HepG2 (cell line): ENCODE data around the gene MTIF3. TPM values are rescaled to one million over a fixed set of nuclear protein-coding genes. Genes with fewer than 3 reads are reported as not detected.

ENCODE experiments used
- AKNA ChIP-seq: sonication (generic); formaldehyde crosslinking; IDR thresholded peaks from 2 replicates; pipeline ENCODE4 v1.4.0; 2020; ENCODE audit warnings: missing genetic modification reagents, borderline replicate concordance
- ARHGAP35 ChIP-seq: sonication (generic); formaldehyde crosslinking; IDR thresholded peaks from 2 replicates; pipeline ENCODE4 v1.9.0; 2022; ENCODE audit warnings: mild to moderate bottlenecking, inconsistent platforms, moderate library complexity, missing genetic modification reagents, borderline replicate concordance
- CEBPB ChIP-seq: IDR thresholded peaks from 2 replicates; pipeline ENCODE4 v1.6.1; 2011; ENCODE audit warnings: low read depth, low read length, improper control_type of control experiment, borderline replicate concordance
- FOXC1 ChIP-seq: sonication (generic); formaldehyde crosslinking; IDR thresholded peaks from 2 replicates; pipeline ENCODE4 v1.8.0; 2022; ENCODE audit warnings: mild to moderate bottlenecking, missing genetic modification reagents, borderline replicate concordance
- HCFC1 ChIP-seq: fragments of 150-350 bp; IDR thresholded peaks from 2 replicates; pipeline ENCODE4 v1.6.1; 2014; ENCODE audit warnings: low read depth, low read length
- NONO ChIP-seq, 2 experiments: fragments of 450-650 bp in 1 of 2; sonication (generic) in 1 of 2; formaldehyde crosslinking in 1 of 2; IDR thresholded peaks in 1 of 2; conservative IDR thresholded peaks in 1 of 2; 2 replicates each; pipeline versions ENCODE4 v1.6.1 to v1.8.0; 2017 to 2022; ENCODE audit warnings: mild to moderate bottlenecking in 1 of 2, missing genetic modification reagents in 1 of 2, moderate library complexity in 1 of 2
- TEAD3 ChIP-seq: optimal IDR thresholded peaks from 2 replicates; pipeline ENCODE3; 2016; ENCODE audit warnings: borderline replicate concordance
- TIGD3 ChIP-seq: sonication (generic); formaldehyde crosslinking; IDR thresholded peaks from 2 replicates; pipeline ENCODE4 v1.5.1; 2020; ENCODE audit warnings: mild to moderate bottlenecking, missing genetic modification reagents, borderline replicate concordance
- XRCC5 ChIP-seq: fragments of 200-400 bp; formaldehyde crosslinking; optimal IDR thresholded peaks from 2 replicates; pipeline ENCODE3; 2017; ENCODE audit warnings: mild to moderate bottlenecking, low read length
- ZNF282 ChIP-seq: fragments of 450-650 bp; IDR thresholded peaks from 2 replicates; pipeline ENCODE4 v1.6.1; 2018; ENCODE audit not compliant: partially characterized antibody
- ZNF670 ChIP-seq: sonication (generic); formaldehyde crosslinking; IDR thresholded peaks from 2 replicates; pipeline ENCODE4 v1.8.0; 2022; ENCODE audit warnings: mild to moderate bottlenecking, missing genetic modification reagents, borderline replicate concordance
- ZNF781 ChIP-seq: sonication (generic); formaldehyde crosslinking; IDR thresholded peaks from 2 replicates; pipeline ENCODE4 v1.5.1; 2020; ENCODE audit warnings: borderline replicate concordance, mild to moderate bottlenecking, missing genetic modification reagents; ENCODE audit errors: not compliant biosample characterization
- polyA plus RNA-seq, 8 experiments: library from polyadenylated mRNA; depleted of rRNA in 3 of 8; stranded (reverse) in 7 of 8; unstranded in 1 of 8; fragments of >200 nt; fragmentation: Illumina TruSeq in 4 of 8; extraction: Trizol in 4 of 8; gene quantifications; 2 replicates each; pipeline versions ENCODE4 v1.2.1 to v1.2.3, GENCODE V29; 2011 to 2016; ENCODE audit warnings: low read depth in 4 of 8, missing spikeins in 1 of 8, mixed read lengths in 1 of 8; ENCODE audit not compliant: insufficient read depth in 1 of 8
- total RNA-seq, 5 experiments: library from RNA; depleted of rRNA; stranded (reverse); fragments of >200 nt; fragmentation: Illumina TruSeq; extraction: Trizol; gene quantifications; 2 replicates each; pipeline ENCODE4 v1.2.3, GENCODE V29; 2016; ENCODE audit warnings: low read depth in 1 of 5
- TF ChIP-seq, protein P1 (sequence below): sonication (generic); formaldehyde crosslinking; IDR thresholded peaks from 2 replicates; pipeline ENCODE4 v1.4.0; 2020; ENCODE audit warnings: missing genetic modification reagents, borderline replicate concordance
- TF ChIP-seq, protein P2 (sequence below): sonication (generic); formaldehyde crosslinking; IDR thresholded peaks from 2 replicates; pipeline ENCODE4 v1.5.1; 2020; ENCODE audit warnings: mild to moderate bottlenecking, moderate library complexity, missing genetic modification reagents
- TF ChIP-seq, protein P3 (sequence below): sonication (generic); formaldehyde crosslinking; IDR thresholded peaks from 2 replicates; pipeline ENCODE4 v1.8.0; 2022; ENCODE audit warnings: missing genetic modification reagents, mild to moderate bottlenecking, borderline replicate concordance

Gene MTIF3
- total and polyA plus RNA-seq, 2 of the 13 experiments (the other 11 are each of a cell fraction or from before 2014, with no cell fraction given): 33.7 to 40.6 TPM

GRCh38 chr13:27449936-27450828, at the start of gene MTIF3 (continued):
- TF ChIP-seq CEBPB: no peak
- TF ChIP-seq HCFC1: no peak
- TF ChIP-seq NONO (IDR thresholded peaks at IDR 0.05): no peak
- peak; percentile 64; the same call in 1 of the 2 replicates for TF ChIP-seq NONO (CRISPR knock-in tag; conservative IDR thresholded peaks at IDR 0.05)
- TF ChIP-seq TIGD3 (CRISPR knock-in tag): peak; percentile 72; the same call in 1 of the 2 replicates
- peak; percentile 86; the same call in 1 of the 2 replicates for TF ChIP-seq ARHGAP35 (CRISPR knock-in tag)
- TF ChIP-seq AKNA (CRISPR knock-in tag): 0 out of 2 replicates have a peak, but pooled peaks have one; percentile 41
- TF ChIP-seq XRCC5: peak; percentile 88
- TF ChIP-seq ZNF282: no peak
- peak; percentile 19 for TF ChIP-seq TEAD3 (CRISPR knock-in tag)
- TF ChIP-seq, protein P1, sequence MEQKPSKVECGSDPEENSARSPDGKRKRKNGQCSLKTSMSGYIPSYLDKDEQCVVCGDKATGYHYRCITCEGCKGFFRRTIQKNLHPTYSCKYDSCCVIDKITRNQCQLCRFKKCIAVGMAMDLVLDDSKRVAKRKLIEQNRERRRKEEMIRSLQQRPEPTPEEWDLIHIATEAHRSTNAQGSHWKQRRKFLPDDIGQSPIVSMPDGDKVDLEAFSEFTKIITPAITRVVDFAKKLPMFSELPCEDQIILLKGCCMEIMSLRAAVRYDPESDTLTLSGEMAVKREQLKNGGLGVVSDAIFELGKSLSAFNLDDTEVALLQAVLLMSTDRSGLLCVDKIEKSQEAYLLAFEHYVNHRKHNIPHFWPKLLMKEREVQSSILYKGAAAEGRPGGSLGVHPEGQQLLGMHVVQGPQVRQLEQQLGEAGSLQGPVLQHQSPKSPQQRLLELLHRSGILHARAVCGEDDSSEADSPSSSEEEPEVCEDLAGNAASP (CRISPR knock-in tag): peak; percentile 21
- TF ChIP-seq ZNF670 (CRISPR knock-in tag): peak; percentile 81
- no peak for TF ChIP-seq ZNF781 (CRISPR knock-in tag)
- peak; percentile 70; the same call in 1 of the 2 replicates for TF ChIP-seq FOXC1 (CRISPR knock-in tag)
- TF ChIP-seq, protein P2, sequence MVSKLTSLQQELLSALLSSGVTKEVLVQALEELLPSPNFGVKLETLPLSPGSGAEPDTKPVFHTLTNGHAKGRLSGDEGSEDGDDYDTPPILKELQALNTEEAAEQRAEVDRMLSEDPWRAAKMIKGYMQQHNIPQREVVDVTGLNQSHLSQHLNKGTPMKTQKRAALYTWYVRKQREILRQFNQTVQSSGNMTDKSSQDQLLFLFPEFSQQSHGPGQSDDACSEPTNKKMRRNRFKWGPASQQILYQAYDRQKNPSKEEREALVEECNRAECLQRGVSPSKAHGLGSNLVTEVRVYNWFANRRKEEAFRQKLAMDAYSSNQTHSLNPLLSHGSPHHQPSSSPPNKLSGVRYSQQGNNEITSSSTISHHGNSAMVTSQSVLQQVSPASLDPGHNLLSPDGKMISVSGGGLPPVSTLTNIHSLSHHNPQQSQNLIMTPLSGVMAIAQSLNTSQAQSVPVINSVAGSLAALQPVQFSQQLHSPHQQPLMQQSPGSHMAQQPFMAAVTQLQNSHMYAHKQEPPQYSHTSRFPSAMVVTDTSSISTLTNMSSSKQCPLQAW (CRISPR knock-in tag): peak; percentile 60; the same call in 1 of the 2 replicates
- TF ChIP-seq, protein P3, sequence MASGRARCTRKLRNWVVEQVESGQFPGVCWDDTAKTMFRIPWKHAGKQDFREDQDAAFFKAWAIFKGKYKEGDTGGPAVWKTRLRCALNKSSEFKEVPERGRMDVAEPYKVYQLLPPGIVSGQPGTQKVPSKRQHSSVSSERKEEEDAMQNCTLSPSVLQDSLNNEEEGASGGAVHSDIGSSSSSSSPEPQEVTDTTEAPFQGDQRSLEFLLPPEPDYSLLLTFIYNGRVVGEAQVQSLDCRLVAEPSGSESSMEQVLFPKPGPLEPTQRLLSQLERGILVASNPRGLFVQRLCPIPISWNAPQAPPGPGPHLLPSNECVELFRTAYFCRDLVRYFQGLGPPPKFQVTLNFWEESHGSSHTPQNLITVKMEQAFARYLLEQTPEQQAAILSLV (CRISPR knock-in tag): no peak; the same call in 1 of the 2 replicates
